NCI-H460 (cell line): ENCODE measurements around the gene OPTC. TPM values are rescaled to one million over a fixed set of nuclear protein-coding genes. Genes with fewer than 3 reads are reported as not detected.
"Not testable (repeated sequence)": the region's sequence is repeated elsewhere in the genome, so short reads cannot be mapped to it uniquely, and the experiment has no call there.

ENCODE experiments used
- DNase-seq: peaks from one replicate; pipeline ENCODE4 v3.0.0-alpha.2; 2016; ENCODE audit warnings: low read depth; ENCODE audit errors: extremely low read depth
- polyA plus RNA-seq: library from polyadenylated mRNA; depleted of rRNA; stranded (reverse); fragments of >200 nt; gene quantifications from 2 replicates; pipeline ENCODE4 v1.2.3, GENCODE V29; 2014; cell fraction: nucleus; rRNA removed
- total RNA-seq: library from RNA; depleted of rRNA; stranded (reverse); fragments of >200 nt; shearing (Covaris generic); gene quantifications from 2 replicates; pipeline ENCODE4 v1.2.3, GENCODE V29; 2014; rRNA removed

The OPTC gene, protein sequence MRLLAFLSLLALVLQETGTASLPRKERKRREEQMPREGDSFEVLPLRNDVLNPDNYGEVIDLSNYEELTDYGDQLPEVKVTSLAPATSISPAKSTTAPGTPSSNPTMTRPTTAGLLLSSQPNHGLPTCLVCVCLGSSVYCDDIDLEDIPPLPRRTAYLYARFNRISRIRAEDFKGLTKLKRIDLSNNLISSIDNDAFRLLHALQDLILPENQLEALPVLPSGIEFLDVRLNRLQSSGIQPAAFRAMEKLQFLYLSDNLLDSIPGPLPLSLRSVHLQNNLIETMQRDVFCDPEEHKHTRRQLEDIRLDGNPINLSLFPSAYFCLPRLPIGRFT
- total RNA-seq, result not detected in 2 replicates
- not detected in 2 replicates for polyA plus RNA-seq

DNA sequence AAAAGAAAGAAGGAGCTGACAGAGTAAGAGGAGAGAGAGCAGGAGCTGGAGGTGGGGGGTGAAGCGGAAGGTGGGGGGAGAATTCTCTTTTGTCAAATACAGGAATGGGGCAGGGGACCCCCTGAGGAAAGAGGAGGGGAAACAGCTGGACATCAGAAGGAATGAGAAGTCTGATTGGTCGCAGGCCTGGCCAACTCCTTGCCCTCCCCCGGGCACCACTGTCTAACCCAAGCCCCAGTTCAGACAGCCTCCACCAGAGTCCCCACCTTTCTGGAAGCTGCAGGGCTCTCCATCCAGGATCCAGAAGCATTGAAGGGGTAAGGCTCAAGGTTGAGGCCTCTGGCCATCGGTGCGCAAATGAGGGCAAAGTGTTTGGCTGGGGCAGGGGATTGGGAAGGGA lies at the start of gene OPTC:
Gene OPTC, plus strand, starts transcription at position 253 of the 400 bp plus-strand sequence. CDS start 1,853 bp downstream, outside the sequence.
- no peak for DNase-seq

DNA sequence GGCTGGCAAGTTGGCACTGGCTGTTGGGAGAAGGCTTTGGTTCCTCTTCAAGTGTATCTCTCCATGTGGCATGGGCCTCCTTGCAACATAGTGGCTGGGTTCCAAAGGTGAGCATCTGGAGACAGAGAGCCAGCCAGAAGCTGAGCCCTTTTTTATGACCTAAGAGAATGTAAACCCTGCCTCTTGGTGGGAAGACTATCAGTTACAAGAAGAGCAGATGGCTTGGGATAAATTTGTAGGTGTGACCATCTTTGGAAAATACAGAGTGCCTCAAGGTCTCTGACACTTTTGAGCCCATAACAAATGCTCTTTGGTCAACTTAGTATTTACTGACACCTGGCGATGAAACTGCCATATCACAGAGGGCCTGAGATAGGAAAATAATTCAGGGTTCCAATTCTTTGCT lies 49.8 kb upstream of the OPTC start:
- no peak for DNase-seq

DNA sequence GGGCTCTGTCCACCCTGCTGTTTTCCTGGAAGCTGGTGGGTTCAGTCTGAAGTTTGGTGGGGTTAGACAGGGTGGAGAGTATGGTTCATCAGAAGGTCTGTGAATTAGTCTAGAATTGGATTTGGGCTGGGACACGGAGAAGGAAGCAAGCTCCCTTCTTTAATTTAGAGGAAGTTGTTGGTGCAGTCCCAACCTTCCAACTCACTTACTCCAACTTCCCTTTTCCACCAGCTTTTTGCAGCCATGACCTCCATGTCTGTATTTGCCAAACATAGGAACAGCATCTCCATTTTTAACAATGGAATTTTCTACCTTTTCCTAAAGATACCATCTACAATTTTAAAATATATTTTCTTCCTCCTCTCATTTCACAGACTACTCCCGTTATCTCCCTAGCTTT lies 46.8 kb upstream of the OPTC start:
- no peak for DNase-seq

DNA sequence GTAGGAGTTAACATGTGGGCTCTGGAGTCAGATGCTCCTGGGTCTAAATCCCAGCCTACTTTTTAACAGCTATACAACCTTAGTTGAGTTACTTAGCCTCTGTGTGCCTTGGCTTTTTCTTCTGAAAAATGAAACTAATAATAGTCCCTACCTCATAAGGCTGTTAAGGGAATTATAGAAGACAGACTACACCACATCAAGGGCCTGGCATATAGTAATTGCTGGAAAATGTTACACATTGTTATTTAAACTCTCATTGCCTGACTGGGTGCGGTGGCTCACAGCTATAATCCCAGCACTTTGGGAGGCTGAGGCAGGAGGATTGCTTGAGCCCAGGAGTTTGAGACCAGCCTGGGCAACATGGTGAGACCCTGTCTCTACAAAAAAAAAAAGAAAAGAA lies 46.4 kb upstream of the OPTC start:
- not testable (repeated sequence) for DNase-seq

DNA sequence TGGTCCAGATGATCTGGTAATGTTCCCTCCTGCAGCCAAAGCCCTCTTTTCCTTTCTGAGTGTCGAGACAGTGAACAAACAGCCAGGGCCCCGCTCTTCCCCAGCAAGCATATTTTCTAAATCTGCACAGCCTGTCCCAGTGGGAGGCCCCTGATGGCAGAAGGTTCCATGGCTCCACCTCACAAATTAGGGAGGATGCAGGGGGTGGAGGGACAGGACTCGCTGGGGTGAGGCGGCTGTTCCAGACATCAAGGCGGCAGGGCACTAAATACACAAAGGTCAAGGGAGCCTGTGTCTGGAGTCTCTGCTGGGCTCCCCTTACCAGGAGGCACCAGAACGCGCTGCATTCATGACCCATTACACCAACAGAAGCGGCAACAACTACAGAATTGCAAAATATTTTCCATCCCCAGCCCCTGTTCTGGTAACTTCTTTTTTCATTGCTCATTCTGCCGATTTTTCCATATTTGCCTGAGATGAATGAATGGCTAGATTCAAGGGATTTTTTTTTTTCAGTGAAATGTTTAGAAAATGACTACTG lies 45.4 kb upstream of the OPTC start:
- DNase-seq, result no peak

DNA sequence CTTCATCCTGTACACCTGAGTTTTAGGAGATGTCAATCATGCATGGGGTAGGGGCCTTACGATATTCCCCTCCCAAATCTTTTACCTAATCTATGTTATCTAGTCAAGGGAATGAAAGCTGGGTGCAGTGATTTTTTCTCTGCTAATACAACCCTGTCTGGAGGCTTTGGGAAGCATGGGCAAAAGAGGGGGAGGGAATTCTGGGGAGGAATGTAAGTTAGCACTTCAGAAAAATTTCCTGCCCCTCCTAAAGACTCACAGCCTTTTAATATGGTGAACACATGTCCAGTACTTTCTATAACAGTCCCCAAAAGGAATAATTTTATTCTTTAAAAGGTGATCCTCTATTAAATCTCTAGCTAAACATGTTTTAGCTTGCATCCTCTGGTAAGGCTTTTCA lies 44.0 kb upstream of the OPTC start:
- no peak for DNase-seq

DNA sequence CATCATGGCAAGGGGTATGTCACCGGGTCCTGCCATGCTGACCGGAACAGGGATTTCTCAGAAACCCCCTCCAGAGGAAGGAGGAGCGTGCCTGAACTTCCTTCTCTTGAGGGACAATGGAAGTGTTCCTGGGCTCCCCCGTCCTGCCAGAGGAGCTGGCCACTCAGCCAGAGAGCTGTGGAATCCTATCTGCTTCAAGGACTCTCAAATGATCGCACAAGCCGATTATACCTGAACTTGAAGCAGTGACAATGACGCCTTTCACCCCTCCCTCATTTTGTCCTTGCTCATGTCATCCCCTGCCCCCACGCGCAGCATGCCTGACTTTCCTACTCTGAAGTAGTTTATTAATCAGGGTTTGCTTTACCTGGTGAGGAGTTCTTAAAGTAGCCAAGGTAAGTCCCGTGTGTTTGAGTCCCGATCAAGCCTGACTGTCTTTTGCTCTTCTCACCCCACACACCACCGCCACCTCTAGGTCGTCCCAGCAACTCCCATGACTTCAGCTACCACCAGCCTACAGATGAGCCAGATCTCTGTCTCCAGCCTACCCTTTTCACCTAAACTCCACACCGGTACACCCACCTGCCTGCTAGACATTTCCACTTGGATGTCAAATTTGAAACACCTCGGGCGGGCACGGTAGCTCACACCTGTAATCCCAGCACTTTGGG lies 43.3 kb upstream of the OPTC start:
- DNase-seq, result no peak

DNA sequence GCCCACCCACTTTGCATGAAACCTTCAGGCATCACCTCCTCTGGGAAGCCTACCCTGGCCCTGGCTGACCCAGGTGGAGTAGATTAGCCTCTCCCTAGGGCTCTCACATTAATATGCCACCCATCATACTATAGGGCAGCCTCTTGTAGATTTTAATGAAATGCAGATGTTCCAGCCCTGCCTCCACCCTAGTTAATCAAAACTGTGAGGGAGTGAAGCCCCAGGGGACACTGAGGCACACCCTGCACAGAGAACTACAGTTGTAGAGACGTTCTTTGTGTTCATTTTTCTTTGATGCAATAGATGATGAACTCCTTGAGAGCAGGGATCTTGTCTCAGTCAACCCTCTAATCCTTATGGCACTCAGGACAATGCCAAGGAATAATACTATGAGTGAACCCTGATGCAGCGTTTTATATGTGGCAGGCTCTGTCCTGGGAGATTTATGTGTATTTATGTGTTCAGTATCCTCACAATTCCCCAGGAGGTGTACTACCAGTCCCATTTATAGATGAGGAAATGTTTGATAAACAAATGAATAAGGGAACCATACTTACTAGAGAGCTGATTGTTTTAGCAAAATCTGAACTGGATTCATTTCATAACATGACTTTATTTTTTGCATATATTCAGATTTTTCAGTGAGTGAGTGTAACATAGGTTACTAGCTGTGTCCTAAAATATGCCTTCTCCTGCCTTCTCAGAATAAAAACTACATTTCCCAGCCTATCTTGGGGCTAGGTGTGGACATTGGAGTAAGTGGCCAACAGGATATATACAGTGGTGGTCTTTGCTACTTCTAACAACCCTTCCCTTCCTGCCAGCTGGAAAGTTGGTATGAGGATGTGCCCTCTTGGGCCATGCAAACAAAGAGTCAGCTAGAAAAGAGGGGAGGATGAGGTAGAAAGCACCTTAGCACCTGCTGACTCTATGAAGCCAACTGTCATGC lies 41.8 kb upstream of the OPTC start:
- no peak for DNase-seq

DNA sequence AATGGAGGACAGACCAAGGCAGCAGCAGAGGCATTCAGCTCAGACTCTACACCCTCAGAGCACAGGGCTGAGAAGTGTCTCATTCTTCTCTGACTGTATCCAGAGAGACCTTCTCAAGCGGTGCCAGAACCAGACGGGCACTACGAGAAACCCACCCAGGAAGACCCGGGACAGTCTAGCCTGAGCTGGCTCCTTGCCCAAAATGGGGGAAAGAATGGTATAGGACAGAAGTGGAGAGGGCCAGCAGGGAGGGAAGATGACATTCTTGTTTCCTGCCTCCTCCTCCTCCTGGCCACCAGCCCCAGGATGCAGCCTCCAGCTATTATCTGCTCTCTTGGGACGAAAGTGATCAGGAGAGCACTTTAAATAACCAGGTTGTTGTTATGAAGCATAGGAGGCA lies 40.9 kb upstream of the OPTC start:
- no peak for DNase-seq

DNA sequence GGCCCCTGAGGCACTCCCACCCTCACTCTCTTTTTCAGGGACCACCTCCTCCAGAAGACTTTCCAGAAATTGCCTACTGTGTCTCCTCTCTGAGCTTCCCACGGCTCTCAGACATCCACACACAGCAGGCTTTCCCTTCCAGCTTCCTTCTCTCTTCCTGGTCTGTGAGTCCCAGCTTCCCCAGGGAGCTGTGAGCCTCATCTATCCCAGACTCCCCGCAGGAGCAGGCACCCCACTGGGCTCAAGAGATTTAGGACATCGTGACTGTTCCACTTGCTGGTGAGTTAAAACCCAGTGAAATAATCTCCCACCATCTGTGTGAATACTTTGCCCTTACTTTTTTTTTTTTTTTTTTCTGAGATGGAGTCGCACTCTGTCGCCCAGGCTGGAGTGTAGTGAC lies 40.3 kb upstream of the OPTC start:
- DNase-seq, result no peak

DNA sequence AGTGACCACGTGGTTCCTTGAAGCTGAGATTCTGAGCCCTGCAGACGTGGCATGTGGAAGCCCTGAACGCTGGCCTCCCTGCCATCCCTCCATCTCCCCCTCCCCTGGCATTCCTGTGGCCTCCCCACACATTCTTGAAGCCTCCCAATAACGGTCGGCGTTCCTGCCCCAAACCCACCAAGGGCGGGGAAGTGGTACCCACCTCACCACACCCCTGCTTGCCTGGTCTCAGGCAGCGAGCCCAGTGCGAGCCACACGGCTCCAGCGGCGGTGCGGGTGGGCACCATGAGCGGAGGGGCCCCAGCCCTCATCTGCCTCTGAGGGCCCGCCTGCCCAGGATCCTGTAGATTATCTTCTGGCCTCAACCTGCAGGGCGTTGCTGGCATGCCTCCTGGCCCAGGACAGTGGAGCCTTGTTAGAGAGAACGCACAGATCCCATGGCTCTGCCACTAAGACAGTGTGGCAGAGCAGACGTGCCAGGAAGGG lies 38.9 kb upstream of the OPTC start:
- no peak for DNase-seq

DNA sequence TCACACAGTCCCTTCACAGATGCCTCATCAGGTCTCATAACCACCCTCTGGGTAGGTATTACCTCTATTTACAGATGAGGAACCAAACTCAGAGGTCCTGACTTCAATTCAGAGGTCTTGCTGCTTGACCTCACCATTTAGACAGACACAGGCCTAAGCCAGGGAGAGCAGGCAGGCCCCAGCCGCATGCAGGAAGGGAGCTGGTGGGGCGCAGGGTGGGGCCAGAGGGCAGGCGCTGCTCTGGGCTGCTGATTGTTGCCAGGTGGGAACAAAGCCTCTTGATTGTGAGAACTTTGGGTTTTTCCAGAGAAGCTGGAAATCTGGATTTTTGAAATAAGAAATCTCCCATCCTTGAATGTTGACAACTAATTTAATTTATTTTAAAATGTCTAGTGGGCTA lies 38.2 kb upstream of the OPTC start:
- no peak for DNase-seq

DNA sequence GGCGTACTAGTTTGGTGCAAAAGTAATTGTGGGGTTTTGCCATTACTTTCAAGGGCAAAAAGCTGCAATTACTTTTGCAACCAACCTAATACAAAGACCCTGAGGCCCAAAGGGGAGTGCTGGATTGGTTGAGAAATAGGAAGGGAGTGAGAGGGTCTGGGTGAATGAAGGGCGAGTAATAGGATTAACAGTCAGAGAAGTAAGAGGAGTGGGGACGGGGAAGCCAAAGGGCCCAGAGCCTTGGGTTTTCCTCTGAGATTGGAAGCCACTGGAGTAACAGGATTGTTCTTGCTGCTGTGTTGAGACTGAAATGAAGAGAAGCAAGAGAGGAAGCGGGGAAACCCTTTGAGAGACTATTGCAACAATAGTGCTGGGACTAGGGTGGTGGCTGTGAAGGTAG lies 37.4 kb upstream of the OPTC start:
- no peak for DNase-seq

DNA sequence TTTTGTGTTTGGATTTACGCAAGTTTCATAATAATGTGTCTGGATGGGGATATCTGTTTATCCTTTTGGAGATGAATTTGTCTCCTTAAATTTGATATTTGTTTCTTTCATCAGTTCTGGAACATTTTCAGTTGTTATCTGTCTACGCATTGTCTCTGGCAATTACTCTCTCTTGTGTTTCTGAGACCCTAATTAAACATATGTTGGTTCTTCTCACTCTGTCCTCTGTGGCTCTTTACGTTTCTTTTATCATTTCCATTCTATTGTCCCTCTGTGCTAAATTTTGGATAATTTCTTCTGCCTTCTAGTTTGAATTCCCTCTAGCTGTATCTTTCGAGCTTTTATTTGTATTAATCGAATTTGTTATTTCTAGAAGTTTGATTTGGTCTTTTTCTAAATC lies 35.9 kb upstream of the OPTC start:
- DNase-seq, result no peak

DNA sequence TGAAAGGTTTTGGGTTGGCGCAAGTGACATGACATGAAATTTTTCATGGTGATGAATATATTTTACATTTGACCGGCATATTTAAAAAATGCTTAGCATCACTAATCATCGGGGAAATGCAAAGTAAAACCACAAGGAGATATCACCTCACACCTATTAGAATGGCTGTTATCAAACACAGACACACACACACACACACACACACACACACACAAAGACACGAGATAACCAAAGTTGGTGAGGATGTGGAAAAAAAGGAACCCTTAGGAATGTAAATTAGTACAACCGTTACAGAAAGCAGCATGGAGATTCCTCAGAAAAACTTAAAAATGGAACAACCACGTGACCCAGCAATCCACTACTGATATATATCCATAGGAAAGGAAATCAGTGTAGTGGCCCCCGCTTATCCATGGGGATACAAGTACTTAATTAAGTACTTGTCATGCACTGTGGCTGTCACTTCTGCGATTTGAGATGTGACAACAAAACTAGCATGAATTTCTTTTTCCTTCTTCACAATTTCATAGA lies 34.2 kb upstream of the OPTC start:
- no peak for DNase-seq

DNA sequence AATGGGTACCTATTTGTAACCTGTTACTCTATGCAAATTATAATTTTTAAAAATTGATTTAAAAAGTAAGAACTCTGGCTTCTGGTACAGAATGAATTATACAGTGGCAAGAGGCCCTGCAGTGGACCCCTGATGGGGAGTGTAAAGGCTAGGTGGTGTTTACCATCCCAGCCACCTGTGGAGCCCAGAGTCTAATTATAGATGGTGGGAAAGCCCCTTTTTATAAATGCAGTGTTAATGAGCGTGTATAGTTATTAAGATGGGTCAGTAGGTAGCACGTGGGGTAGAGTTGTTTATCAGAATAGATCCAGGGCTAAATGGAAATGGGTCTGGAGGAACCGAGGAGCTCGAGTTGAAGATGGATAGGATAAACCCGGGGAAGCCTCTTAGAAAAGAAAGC lies 32.2 kb upstream of the OPTC start:
- DNase-seq, result no peak

DNA sequence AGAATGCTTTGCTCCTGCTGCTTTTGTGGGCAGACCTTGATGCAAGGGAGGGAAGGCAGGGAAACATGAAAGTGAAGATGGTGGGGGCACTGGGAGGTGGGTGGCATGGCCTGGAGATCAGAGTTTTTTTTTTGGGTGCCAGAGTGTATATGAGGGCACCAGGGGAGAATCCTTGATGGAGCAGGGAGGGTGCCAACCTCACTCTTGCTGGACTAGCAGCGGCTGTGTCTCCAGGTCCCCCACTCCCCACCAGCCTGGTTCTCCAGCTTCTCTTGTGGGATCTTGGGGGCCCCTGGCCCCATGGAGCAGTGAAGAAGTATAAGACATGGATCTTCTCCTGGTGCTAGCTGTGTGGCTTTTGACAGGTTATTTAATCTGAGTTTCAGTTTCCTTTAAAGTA lies 31.8 kb upstream of the OPTC start:
- DNase-seq, result no peak

DNA sequence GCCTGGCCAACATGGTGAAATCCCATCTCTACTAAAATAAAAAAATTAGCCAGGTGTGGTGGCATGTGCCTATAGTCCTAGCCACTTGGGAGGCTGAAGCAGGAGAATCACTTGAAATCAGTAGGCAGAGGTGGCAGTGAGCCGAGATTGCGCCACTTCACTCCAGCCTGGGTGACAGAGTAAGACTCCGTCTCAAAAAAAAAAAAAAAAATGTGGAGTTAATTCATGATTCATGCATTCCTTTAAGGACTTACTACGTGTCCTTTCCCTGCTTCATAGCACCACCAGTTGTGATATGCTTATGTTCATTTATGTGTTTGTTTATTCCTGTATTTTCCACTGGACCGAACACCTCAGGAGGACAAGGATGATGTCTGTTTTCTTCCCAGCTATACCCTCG lies 31.1 kb upstream of the OPTC start:
- no peak for DNase-seq

DNA sequence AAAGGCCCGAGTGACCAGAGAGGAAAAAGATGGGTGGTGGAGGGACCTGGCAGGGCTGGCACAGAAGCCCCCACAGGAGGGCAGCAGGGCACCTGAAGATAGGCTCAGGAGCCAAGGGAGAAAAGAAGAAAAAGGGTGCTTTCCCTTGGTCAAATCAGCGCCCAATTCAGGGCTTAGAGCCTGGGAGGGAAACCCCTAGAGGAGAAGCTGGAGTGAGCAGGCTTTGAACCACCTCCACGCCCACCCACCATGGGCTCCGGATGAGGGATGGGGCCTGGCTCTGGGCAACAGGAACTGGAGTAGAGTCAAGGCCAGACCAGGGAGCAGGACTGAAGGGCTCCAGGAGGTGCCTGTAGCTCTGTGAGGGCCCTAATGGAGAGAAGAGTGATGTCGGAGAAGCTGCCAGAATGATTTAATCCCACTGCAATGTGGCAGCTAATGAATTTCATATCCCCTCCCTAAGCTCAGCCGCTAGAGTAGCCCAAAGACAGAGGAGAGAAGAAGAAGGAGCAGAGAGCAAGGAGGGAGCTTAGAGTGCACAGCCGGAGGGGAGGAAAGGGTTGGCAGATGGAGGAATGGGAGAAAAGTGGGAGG lies 30.4 kb upstream of the OPTC start:
- DNase-seq, result no peak

DNA sequence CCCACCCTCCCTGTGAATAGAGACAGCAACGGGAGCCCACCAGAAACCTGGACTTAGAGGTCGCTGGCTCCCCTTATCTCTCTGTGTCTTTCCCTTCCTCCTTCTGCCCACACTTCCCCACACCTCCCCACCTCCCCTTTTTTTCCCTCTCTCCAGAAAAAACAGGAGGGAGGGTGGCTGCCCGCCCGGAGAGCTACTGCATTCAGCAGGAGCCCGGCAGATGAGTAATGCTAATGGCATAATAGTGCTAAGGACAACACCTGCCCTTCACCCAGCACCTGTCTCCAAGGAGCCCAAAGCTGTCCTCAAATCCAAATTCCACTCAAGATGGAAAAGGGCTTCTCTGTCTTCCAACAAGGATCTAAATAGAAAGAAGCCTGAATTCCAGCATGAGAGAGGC lies 29.7 kb upstream of the OPTC start:
- DNase-seq, result no peak
